Vagina (tissue), 2 donors: ENCODE results near the gene KRT74.

Experiments
- POLR2A ChIP-seq, 2 donors: fragments of 450-650 bp; IDR thresholded peaks; one replicate each; pipeline ENCODE4 v1.6.1; 2017; ENCODE audit warnings: antibody characterized with exemption in 2 of 2, mild to moderate bottlenecking in 2 of 2, moderate library complexity in 2 of 2
- POLR2AphosphoS5 ChIP-seq, 2 donors: sonication (generic); formaldehyde crosslinking; IDR thresholded peaks; one replicate each; pipeline ENCODE4 v1.9.0; 2017; ENCODE audit warnings: antibody characterized with exemption in 2 of 2, mild to moderate bottlenecking in 2 of 2, low read depth in 1 of 2; ENCODE audit not compliant: insufficient read depth in 1 of 2
- TF ChIP-seq, protein P1 (sequence below), 3 experiments: fragments of 450-650 bp in 2 of 3; fragments of 200-600 bp in 1 of 3; sonication (generic) in 1 of 3; IDR thresholded peaks; one replicate each; pipeline ENCODE4 v1.5.1; 2017 to 2019; ENCODE audit warnings: antibody characterized with exemption in 3 of 3, mild to moderate bottlenecking in 2 of 3, moderate library complexity in 2 of 3

DNA sequence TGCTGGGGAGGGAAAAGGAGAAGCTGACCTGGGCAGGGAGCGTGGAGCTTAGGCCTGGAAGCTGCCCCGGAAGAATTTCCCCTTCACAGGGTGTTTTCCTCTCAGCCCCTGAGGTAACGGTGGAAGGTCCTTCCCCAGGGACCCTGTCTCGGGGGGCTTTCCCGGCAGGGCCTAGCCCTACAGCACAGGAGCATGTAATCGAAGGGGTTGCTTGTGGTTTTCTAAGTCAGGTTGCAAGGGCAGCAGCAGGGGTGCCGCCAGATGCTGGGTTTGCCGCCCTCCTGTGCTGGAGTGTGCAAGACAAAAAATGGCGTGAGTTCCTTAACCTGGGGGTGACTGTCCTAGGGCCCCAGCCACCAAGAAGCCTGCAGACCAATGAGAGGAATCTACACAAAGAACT lies 1.6 kb upstream of the KRT74 start:
- TF ChIP-seq, protein P1, sequence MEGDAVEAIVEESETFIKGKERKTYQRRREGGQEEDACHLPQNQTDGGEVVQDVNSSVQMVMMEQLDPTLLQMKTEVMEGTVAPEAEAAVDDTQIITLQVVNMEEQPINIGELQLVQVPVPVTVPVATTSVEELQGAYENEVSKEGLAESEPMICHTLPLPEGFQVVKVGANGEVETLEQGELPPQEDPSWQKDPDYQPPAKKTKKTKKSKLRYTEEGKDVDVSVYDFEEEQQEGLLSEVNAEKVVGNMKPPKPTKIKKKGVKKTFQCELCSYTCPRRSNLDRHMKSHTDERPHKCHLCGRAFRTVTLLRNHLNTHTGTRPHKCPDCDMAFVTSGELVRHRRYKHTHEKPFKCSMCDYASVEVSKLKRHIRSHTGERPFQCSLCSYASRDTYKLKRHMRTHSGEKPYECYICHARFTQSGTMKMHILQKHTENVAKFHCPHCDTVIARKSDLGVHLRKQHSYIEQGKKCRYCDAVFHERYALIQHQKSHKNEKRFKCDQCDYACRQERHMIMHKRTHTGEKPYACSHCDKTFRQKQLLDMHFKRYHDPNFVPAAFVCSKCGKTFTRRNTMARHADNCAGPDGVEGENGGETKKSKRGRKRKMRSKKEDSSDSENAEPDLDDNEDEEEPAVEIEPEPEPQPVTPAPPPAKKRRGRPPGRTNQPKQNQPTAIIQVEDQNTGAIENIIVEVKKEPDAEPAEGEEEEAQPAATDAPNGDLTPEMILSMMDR (IDR thresholded peaks at IDR 0.05): no peak
- TF ChIP-seq POLR2AphosphoS5 (IDR thresholded peaks at IDR 0.05; ENCODE audit: insufficient read depth in 1 of 2, low read depth in 1 of 2) (no peak), POLR2A (IDR thresholded peaks at IDR 0.05) (no peak)
